Suprapubic skin (tissue), 3 donors: ENCODE data around the gene STARD10.

Experiments
- EP300 ChIP-seq: sonication (generic); formaldehyde crosslinking; IDR thresholded peaks from one replicate; pipeline ENCODE4 v1.6.1; 2017; ENCODE audit warnings: antibody characterized with exemption
- TF ChIP-seq, protein P1 (sequence below), 2 donors: fragments of 200-600 bp in 1 of 2; fragments of 450-650 bp in 1 of 2; sonication (generic) in 1 of 2; IDR thresholded peaks; one replicate each; pipeline ENCODE4 v1.5.1; 2016 to 2019; ENCODE audit warnings: antibody characterized with exemption in 2 of 2, mild to moderate bottlenecking in 1 of 2, moderate library complexity in 1 of 2

DNA sequence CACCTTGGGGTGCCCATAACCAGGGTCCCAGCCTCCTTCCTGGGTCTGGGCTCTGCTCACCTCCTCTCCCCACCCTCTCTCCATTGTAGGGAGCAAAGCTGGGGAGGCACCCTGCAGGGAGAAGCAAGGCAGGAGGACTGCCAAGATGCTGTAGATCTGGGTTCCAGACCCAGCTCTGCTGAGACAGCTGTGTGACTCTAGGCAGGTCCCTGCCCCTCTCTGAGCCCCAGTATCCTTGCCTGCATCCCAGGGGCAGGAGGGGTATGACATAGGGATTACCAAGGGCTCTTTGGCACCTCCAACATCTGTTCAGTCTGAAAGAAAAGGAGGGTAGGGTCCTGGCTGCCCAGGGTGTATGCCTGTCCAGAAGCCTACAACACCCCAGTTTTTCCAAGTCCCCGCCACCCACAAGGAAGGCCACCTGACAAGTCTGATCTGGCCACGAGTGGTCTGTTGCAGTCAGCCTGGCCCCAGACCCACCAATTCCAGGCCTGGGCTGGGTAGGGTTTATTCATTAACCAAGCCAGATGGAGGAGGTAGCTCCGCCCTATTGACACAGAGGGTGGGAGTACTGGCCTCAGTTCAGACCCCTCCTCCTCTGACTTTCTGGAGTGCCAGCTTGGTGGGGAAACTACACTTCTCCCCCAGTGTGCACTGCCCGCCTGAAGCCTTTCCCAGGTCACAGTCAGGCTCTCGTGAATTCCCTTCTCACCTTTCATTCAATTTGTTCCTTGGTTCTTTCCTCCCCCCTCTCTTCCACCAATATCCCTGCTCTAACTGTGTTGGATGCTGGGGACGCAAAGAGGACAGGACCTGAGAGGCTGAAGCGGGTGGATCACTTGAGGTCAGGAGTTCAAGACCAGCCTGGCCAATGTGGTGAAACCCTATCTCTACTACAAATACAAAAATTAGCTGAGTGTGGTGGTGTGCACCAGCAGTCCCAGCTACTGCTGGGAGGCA lies 15.0 kb downstream of the STARD10 start:
- no peak for TF ChIP-seq EP300
- TF ChIP-seq, protein P1, sequence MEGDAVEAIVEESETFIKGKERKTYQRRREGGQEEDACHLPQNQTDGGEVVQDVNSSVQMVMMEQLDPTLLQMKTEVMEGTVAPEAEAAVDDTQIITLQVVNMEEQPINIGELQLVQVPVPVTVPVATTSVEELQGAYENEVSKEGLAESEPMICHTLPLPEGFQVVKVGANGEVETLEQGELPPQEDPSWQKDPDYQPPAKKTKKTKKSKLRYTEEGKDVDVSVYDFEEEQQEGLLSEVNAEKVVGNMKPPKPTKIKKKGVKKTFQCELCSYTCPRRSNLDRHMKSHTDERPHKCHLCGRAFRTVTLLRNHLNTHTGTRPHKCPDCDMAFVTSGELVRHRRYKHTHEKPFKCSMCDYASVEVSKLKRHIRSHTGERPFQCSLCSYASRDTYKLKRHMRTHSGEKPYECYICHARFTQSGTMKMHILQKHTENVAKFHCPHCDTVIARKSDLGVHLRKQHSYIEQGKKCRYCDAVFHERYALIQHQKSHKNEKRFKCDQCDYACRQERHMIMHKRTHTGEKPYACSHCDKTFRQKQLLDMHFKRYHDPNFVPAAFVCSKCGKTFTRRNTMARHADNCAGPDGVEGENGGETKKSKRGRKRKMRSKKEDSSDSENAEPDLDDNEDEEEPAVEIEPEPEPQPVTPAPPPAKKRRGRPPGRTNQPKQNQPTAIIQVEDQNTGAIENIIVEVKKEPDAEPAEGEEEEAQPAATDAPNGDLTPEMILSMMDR (IDR thresholded peaks at IDR 0.05): no peak
